H9 (cell line): ENCODE results near the gene NRXN2. TPM values are rescaled to one million over a fixed set of nuclear protein-coding genes. Genes with fewer than 3 reads are reported as not detected.

Experiments
- DNase-seq: peaks from one replicate; pipeline ENCODE4 v3.0.0-alpha.2; 2017
- H2AFZ ChIP-seq: one replicate; pipeline ENCODE4 v1.6.1; 2013; ENCODE audit warnings: mild to moderate bottlenecking, low read length, control low read depth, moderate library complexity
- H2AK5ac ChIP-seq: 2 replicates; pipeline ENCODE4 v1.6.1; 2013; ENCODE audit warnings: low read length, control low read depth, mixed read lengths; ENCODE audit not compliant: insufficient read length
- H2BK120ac ChIP-seq: one replicate; pipeline ENCODE4 v1.6.1; 2013; ENCODE audit warnings: low read depth, mild to moderate bottlenecking, low read length, control low read depth, inconsistent platforms; ENCODE audit not compliant: poor library complexity, severe bottlenecking
- H2BK12ac ChIP-seq: 2 replicates; pipeline ENCODE4 v1.6.1; 2013; ENCODE audit warnings: low read length, control low read depth, mixed read lengths, low read depth; ENCODE audit not compliant: insufficient read length
- H2BK15ac ChIP-seq: 2 replicates; pipeline ENCODE4 v1.6.1; 2013; ENCODE audit warnings: low read depth, low read length, control low read depth
- H2BK20ac ChIP-seq: one replicate; pipeline ENCODE4 v1.6.1; 2013; ENCODE audit warnings: low read depth, mild to moderate bottlenecking, low read length, control low read depth, inconsistent platforms; ENCODE audit not compliant: poor library complexity, severe bottlenecking
- H2BK5ac ChIP-seq: 2 replicates; pipeline ENCODE4 v1.6.1; 2013; ENCODE audit warnings: low read length, control low read depth, mixed read lengths; ENCODE audit not compliant: insufficient read length
- H3K14ac ChIP-seq: 2 replicates; pipeline ENCODE4 v1.6.1; 2013; ENCODE audit warnings: low read length, control low read depth; ENCODE audit not compliant: insufficient read depth
- H3K18ac ChIP-seq: 2 replicates; pipeline ENCODE4 v1.6.1; 2013; ENCODE audit warnings: low read depth, mild to moderate bottlenecking, mixed read lengths, low read length, control low read depth; ENCODE audit not compliant: insufficient read length
- H3K23ac ChIP-seq: 2 replicates; pipeline ENCODE4 v1.6.1; 2013; ENCODE audit warnings: low read length, control low read depth, mixed read lengths, low read depth; ENCODE audit not compliant: insufficient read length
- H3K23me2 ChIP-seq: 2 replicates; pipeline ENCODE4 v1.6.1; 2013; ENCODE audit warnings: low read depth, mild to moderate bottlenecking, mixed read lengths, low read length, control low read depth; ENCODE audit not compliant: insufficient read length, poor library complexity, severe bottlenecking
- H3K27ac ChIP-seq: 2 replicates; pipeline ENCODE4 v1.5.1; 2013; ENCODE audit warnings: low read length, control low read depth, mixed read lengths, low read depth; ENCODE audit not compliant: insufficient read length
- H3K27me3 ChIP-seq: 2 replicates; pipeline ENCODE4 v1.6.1; 2013; ENCODE audit warnings: low read length, control low read depth, inconsistent platforms; ENCODE audit not compliant: insufficient read depth
- H3K4ac ChIP-seq: 2 replicates; pipeline ENCODE4 v1.6.1; 2013; ENCODE audit warnings: low read depth, mild to moderate bottlenecking, control low read depth, inconsistent platforms, low read length, moderate library complexity
- H3K4me1 ChIP-seq: 2 replicates; pipeline ENCODE4 v1.6.1; 2013; ENCODE audit warnings: low read length, control low read depth, inconsistent platforms; ENCODE audit not compliant: insufficient read depth
- H3K4me2 ChIP-seq: 2 replicates; pipeline ENCODE4 v1.6.1; 2013; ENCODE audit warnings: low read length, control low read depth, mixed read lengths; ENCODE audit not compliant: insufficient read length, insufficient read depth
- H3K56ac ChIP-seq: 2 replicates; pipeline ENCODE4 v1.6.1; 2013; ENCODE audit warnings: low read depth, mild to moderate bottlenecking, mixed read lengths, low read length, control low read depth; ENCODE audit not compliant: insufficient read length
- H3K79me1 ChIP-seq: 2 replicates; pipeline ENCODE4 v1.6.1; 2013; ENCODE audit warnings: low read depth, mild to moderate bottlenecking, moderate library complexity, low read length, control low read depth, inconsistent platforms; ENCODE audit not compliant: insufficient read depth, poor library complexity, severe bottlenecking
- H3K79me2 ChIP-seq: 2 replicates; pipeline ENCODE4 v1.6.1; 2013; ENCODE audit warnings: low read length, control low read depth, inconsistent platforms; ENCODE audit not compliant: insufficient read depth
- H3K9ac ChIP-seq: 2 replicates; pipeline ENCODE4 v1.6.1; 2013; ENCODE audit warnings: low read length, control low read depth, mixed read lengths; ENCODE audit not compliant: insufficient read length; ENCODE audit errors: extremely low read depth
- H3K9me3 ChIP-seq: one replicate; pipeline ENCODE4 v1.6.1; 2013; ENCODE audit warnings: low read depth, low read length, inconsistent platforms; ENCODE audit not compliant: control insufficient read depth
- H3T11ph ChIP-seq: one replicate; pipeline ENCODE4 v1.6.1; 2013; ENCODE audit warnings: mild to moderate bottlenecking, low read length, control low read depth, inconsistent platforms
- H4K20me1 ChIP-seq: one replicate; pipeline ENCODE4 v1.6.1; 2013; ENCODE audit not compliant: control insufficient read depth, insufficient read length, insufficient read depth
- H4K5ac ChIP-seq: 2 replicates; pipeline ENCODE4 v1.6.1; 2013; ENCODE audit warnings: low read depth, mild to moderate bottlenecking, mixed read lengths, low read length, control low read depth; ENCODE audit not compliant: insufficient read length
- H4K8ac ChIP-seq: replicated peaks from 2 replicates; pipeline ENCODE4 v1.6.1; 2013; ENCODE audit warnings: low read length, control low read depth, mixed read lengths, low read depth; ENCODE audit not compliant: insufficient read length
- H4K91ac ChIP-seq: 2 replicates; pipeline ENCODE4 v1.6.1; 2013; ENCODE audit warnings: low read depth, mild to moderate bottlenecking, moderate library complexity, mixed read lengths, low read length, control low read depth; ENCODE audit not compliant: insufficient read length
- H3K27ac Mint-ChIP-seq, 3 experiments: 2 replicates in 2 of 3; 3 replicates in 1 of 3; pipeline ENCODE4 v1.8.0; 2020 to 2021; ENCODE audit warnings: mixed read lengths in 3 of 3, mild to moderate bottlenecking in 1 of 3, moderate library complexity in 1 of 3
- H3K27me3 Mint-ChIP-seq: 2 replicates; pipeline ENCODE4 v1.8.0; 2021; ENCODE audit warnings: low read depth, mild to moderate bottlenecking, moderate library complexity, mixed read lengths
- H3K36me3 Mint-ChIP-seq, 3 experiments: 2 replicates in 2 of 3; 3 replicates in 1 of 3; pipeline ENCODE4 v1.8.0; 2020 to 2021; ENCODE audit warnings: low read depth in 3 of 3, mixed read lengths in 3 of 3; ENCODE audit not compliant: insufficient read depth in 1 of 3
- H3K4me1 Mint-ChIP-seq, 2 experiments: 2 replicates each; pipeline ENCODE4 v1.8.0; 2020; ENCODE audit warnings: mixed read lengths in 2 of 2
- H3K4me3 Mint-ChIP-seq, 2 experiments: 2 replicates in 1 of 2; 3 replicates in 1 of 2; pipeline ENCODE4 v1.8.0; 2020 to 2021; ENCODE audit warnings: mild to moderate bottlenecking in 2 of 2, mixed read lengths in 2 of 2, moderate library complexity in 1 of 2
- H3K9me3 Mint-ChIP-seq, 2 experiments: 2 replicates in 1 of 2; 3 replicates in 1 of 2; pipeline ENCODE4 v1.8.0; 2020; ENCODE audit warnings: mild to moderate bottlenecking in 2 of 2, mixed read lengths in 2 of 2, moderate library complexity in 1 of 2
- WGBS: extraction: QIAGEN DNeasy Blood & Tissue Kit; methylation state at CpG from one replicate; pipeline ENCODE4 v1.1.7; 2013; ENCODE audit warnings: missing lambda C conversion rate, low lambda C conversion rate, mixed read lengths; ENCODE audit not compliant: insufficient read length; ENCODE audit errors: extremely low coverage; 5-methylcytosine and 5-hydroxymethylcytosine counted together
- total RNA-seq: library from RNA; stranded (reverse); gene quantifications from 2 replicates; pipeline ENCODE4 v1.2.1, GENCODE V29; 2021
- TF ChIP-seq, protein P1 (sequence below): fragments of 200-600 bp; sonication (generic); conservative IDR thresholded peaks from 3 replicates; pipeline ENCODE4 v1.8.0; 2021; ENCODE audit warnings: antibody characterized with exemption, mild to moderate bottlenecking

NRXN2 gene
- total RNA-seq, 1 experiment from 2014 or later: 3.9 TPM

GRCh38 chr11:64564419-64564818 lies 158.6 kb downstream of the NRXN2 start:
- Mint-ChIP-seq H3K27me3 (peaks cover 2% of the 10 kb centered on the region), H3K36me3 (no peaks in the 10 kb centered on the region; a peak in 1 of 7 replicates), H3K9me3 (no peaks in the 10 kb centered on the region), H3K4me1 (peaks cover 33 to 40% of the 10 kb centered on the region in 2 experiments), H3K27ac (no peak overlapping the region; a peak in 1 of 7 replicates), H3K4me3 (no peak overlapping the region; a peak in 1 of 5 replicates)
- H3T11ph ChIP-seq: no peak overlapping the region
- H4K20me1 ChIP-seq: no peaks in the 10 kb centered on the region
- H3K4me1 ChIP-seq: no peaks in the 10 kb centered on the region; the same call in 1 of the 2 replicates
- H4K91ac ChIP-seq: no peak overlapping the region
- no CpG with 5 or more reads among the region's 7 CpGs for WGBS
- no peak overlapping the region for H3K9ac ChIP-seq
- H3K79me2 ChIP-seq: no peaks in the 10 kb centered on the region
- TF ChIP-seq, protein P1, sequence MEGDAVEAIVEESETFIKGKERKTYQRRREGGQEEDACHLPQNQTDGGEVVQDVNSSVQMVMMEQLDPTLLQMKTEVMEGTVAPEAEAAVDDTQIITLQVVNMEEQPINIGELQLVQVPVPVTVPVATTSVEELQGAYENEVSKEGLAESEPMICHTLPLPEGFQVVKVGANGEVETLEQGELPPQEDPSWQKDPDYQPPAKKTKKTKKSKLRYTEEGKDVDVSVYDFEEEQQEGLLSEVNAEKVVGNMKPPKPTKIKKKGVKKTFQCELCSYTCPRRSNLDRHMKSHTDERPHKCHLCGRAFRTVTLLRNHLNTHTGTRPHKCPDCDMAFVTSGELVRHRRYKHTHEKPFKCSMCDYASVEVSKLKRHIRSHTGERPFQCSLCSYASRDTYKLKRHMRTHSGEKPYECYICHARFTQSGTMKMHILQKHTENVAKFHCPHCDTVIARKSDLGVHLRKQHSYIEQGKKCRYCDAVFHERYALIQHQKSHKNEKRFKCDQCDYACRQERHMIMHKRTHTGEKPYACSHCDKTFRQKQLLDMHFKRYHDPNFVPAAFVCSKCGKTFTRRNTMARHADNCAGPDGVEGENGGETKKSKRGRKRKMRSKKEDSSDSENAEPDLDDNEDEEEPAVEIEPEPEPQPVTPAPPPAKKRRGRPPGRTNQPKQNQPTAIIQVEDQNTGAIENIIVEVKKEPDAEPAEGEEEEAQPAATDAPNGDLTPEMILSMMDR: no peak
- H2BK15ac ChIP-seq: no peak overlapping the region
- H3K27me3 ChIP-seq: no peaks in the 10 kb centered on the region
- no peak overlapping the region for H4K8ac ChIP-seq
- no peak overlapping the region for H4K5ac ChIP-seq
- no peak overlapping the region for H3K18ac ChIP-seq
- no peak overlapping the region for H3K4ac ChIP-seq
- no peaks in the 10 kb centered on the region for H3K79me1 ChIP-seq
- no peak overlapping the region for H3K4me2 ChIP-seq
- DNase-seq: no peak
- no peaks in the 10 kb centered on the region for H3K9me3 ChIP-seq
- peaks cover 5% of the 10 kb centered on the region for H3K23me2 ChIP-seq
- no peak overlapping the region for H3K27ac ChIP-seq
- H2BK120ac ChIP-seq: no peak overlapping the region
- no peak overlapping the region for H2BK20ac ChIP-seq
- H2AFZ ChIP-seq: no peak overlapping the region
- no peak overlapping the region for H2BK12ac ChIP-seq
- H3K23ac ChIP-seq: no peak overlapping the region
- no peak overlapping the region for H2BK5ac ChIP-seq
- no peak overlapping the region for H3K14ac ChIP-seq
- H2AK5ac ChIP-seq: no peak overlapping the region
- H3K56ac ChIP-seq: no peak overlapping the region
